Activated CD4-positive, alpha-beta T cell treated with anti-CD3 and anti-CD28 coated beads, Interleukin-2, amount 50 U/mL, for 16 hours (primary cell): ENCODE data around the gene MFAP2.
"Not testable (repeated sequence)": the region's sequence is repeated elsewhere in the genome, so short reads cannot be mapped to it uniquely, and the experiment has no call there.

ENCODE experiments used
- DNase-seq: peaks from one replicate; pipeline ENCODE4 v3.0.0-alpha.2; 2020

The MFAP2 gene

GRCh38 chr1:16978567-16979474 lies 1.6 kb downstream of the MFAP2 start:
- no peak for DNase-seq

GRCh38 chr1:16978139-16978538 lies 2.3 kb downstream of the MFAP2 start:
- no peak for DNase-seq

- no peak for DNase-seq
Measured at GRCh38 chr1:16977377-16977776, 3.0 kb downstream of the MFAP2 start.

GRCh38 chr1:16976966-16977365 lies 3.5 kb downstream of the MFAP2 start:
- DNase-seq = no peak

DNA sequence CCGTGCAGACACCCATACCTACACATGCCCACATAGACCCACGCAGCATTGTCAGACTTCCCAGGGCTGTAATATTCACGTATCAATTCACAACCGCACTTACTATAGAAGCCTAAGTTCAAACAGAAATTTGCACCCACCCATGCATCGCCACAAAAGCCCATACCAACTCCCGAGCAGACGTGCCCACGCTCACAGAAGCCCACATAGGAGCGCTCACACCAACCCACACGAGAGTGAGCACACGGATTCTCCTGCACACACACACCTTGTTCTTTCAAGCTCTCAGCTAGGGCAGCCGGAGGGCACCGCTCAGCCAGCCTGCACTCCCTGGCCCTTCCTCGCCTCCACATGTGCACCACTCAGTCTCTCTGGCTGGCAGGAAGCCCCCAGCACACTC lies 4.6 kb downstream of the MFAP2 start:
- DNase-seq = no peak

DNA sequence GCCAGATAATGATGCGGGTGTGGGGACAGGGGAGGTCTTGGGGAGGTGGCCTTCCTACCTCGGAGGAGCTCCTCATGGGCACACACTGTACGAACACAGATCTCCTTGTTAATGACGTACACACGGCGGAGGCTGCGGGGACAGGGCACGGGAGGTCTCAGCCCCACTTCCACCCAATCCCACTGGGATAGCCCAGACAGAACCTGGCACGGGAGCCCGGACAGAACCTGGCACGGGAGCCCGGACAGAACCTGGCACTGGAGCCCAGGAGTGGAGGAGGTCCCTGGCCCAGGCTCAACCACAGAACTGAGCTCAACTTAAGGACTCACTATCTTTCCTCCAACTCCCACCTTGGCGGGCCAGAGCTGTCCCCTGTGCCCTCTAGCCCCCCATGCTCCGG lies 5.2 kb downstream of the MFAP2 start:
- DNase-seq = no peak

DNA sequence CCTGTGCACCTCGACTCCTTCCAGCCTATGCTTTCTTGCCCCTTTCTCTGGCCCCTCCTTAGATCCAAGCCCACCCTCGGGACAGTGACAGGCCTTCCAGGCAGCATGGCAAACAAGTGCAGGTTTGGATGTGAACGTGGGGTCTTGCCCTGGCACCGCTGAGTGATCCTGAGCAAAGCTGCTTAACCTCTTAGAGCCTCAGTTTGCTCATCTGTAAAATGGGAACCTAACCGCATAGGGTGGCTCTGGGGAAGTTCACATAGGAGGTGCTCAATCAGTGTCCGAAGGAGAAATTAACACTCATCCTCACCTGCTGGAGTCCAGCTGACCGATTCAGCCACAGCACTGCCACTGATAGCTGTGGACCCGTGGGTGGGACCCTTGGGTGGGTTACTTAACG lies 7.2 kb downstream of the MFAP2 start:
- DNase-seq = no peak

DNA sequence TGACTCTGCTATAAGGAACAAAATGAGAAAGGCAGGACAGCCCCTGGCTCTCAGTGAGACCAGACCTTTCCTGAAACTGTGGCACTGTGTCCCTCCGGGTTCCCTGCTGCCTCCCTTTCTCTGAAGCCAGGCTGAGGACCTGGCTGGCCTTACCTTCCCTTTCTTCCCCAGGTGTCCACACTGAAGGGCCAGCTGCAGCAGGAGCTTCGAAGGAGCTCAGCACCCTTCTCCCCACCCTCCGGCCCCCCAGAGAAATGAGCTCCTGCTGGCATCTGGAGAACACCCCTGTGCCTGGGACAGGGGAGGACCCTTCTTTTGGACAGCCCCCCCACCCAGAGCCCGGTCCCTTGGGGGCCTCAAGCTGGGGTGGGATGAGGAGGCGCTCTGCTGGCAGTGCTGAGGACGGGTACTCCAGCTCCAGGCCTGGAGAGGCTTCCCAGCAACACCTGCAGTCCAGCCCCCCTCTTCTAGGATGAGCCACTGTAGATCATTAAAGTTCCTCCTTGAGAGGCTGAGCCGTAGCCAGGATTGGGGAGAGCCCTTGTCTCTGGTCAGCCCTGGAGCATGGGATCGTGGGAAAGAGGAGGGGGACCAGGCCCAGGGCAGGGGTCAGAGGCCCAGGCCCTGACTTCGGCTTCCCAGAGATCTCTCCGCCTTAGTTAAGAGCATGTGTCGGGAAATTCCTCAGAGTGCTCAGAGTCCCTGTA lies 8.1 kb downstream of the MFAP2 start:
- no peak for DNase-seq

GRCh38 chr1:16971341-16972188 lies 8.9 kb downstream of the MFAP2 start:
- DNase-seq = no peak

- no peak for DNase-seq
Measured at GRCh38 chr1:16970132-16970910, 10.1 kb downstream of the MFAP2 start.

- DNase-seq = no peak
Measured at GRCh38 chr1:16969651-16970050, 10.8 kb downstream of the MFAP2 start.

GRCh38 chr1:16969057-16969611 lies 11.3 kb downstream of the MFAP2 start:
- DNase-seq = no peak

- no peak for DNase-seq
Measured at GRCh38 chr1:16968372-16968771, 12.0 kb downstream of the MFAP2 start.

DNA sequence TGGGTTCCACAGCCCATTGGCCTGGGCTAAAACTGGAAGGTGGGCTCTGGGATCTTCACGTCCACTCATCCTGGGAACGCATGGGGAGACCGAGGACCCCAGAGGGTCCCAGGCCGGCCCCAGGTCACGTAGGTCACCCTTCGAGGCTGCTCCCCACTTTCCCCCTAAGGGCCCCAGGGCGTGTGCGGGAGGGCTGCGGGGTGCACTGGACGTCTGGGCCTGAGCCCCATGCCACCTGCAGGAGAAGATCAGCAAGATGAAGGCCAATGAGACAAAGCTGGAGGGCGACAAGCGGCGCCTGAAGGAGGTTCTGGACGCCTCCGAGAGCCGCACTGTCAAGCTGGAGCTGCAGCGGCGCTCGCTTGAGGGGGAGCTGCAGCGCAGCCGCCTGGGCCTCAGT lies 12.5 kb downstream of the MFAP2 start:
- no peak for DNase-seq

DNA sequence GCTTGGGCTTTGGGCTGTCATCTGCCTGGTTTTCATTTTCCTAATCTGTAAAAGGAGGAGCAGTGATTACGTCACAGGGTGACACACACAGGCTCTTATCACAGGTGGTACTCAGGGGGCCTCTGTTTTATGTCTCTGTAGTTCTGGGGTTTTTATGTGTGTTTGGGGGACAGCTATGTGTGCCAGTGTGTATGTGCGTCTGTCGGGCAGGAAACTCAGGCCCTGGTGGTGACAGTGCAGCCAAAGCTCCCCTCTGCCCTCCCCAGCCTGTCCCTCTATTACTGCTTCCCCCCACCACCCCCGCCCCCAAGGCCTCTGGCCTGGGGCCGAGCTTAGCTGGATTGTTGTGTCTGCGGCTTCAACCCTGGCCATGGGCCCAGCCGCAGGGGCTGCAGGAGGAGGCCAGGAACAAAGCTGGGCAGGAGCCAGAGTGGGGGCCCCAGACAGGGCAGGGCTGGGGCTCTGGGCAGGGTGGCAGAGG lies 13.3 kb downstream of the MFAP2 start:
- no peak for DNase-seq

- DNase-seq = no peak
Measured at GRCh38 chr1:16966282-16966681, 14.1 kb downstream of the MFAP2 start.

DNA sequence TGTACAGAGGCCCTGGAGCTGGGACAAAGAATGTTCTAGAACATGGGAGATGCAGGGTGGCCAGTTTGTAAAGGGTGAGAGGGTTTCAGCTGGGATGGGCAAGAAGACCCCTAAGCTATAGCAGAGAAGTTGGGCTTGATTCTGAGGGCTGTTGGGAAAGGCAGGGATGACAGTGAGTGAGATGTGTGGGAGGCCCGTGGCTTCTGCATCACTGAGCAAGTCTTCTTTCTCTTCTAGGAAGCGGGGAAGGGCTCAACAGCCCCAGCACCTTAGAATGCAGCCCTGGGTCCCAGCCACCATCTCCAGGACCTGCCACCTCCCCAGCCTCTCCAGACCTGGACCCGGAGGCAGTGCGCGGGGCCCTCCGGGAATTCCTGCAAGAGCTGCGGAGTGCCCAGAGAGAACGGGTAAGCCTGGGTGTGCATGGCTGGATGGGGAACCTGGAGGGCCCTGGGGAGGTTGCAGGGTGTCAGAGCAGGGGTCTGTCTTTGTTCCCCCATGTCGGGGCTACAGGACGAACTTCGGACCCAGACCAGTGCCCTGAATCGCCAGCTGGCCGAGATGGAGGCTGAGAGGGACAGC lies 14.8 kb downstream of the MFAP2 start:
- DNase-seq = no peak

DNA sequence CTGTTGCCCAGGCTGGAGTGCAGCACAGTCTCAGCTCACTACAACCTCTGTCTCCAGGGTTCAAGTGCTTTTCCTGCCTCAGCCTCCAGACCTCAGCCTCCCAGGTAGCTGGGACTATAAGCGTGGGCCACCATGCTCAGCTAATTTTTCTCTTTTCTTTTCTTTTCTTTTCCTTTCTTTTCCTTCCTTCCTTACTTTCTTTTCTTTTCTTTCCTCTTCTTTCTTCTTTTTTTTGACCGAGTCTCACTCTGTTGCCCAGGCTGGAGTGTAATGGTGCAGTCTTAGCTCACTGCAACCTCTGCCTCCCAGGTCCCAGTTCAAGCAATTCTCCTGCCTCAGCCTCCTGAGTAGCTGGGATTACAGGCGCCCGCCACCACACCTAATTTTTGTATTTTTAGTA lies 16.3 kb downstream of the MFAP2 start:
- not testable (repeated sequence) for DNase-seq

- no peak for DNase-seq
Measured at GRCh38 chr1:16961297-16962133, 18.9 kb downstream of the MFAP2 start.

- DNase-seq = peak; percentile 86
Measured at GRCh38 chr1:16960560-16961296, 19.7 kb downstream of the MFAP2 start.
